CD4-positive, alpha-beta memory T cell (primary cell): ENCODE results near the gene RYR3. TPM values are rescaled to one million over a fixed set of nuclear protein-coding genes. Genes with fewer than 3 reads are reported as not detected.
A peak's percentile ranks its signal among the peaks of the same experiment; 100 is the strongest.
"Not testable (repeated sequence)": the region's sequence is repeated elsewhere in the genome, so short reads cannot be mapped to it uniquely, and the experiment has no call there.

Source experiments
- CTCF ChIA-PET: fragments of 350-600 bp; sonication (Branson Sonifier 250); formaldehyde crosslinking; loops from one replicate; lab custom pipeline; 2021; ENCODE audit warnings: inconsistent platforms; ENCODE audit not compliant: partially characterized antibody; lab: Charles Lee
- POLR2A ChIA-PET: fragments of 350-600 bp; sonication (Branson Sonifier 250); formaldehyde crosslinking; loops from one replicate; lab custom pipeline; 2021; ENCODE audit not compliant: partially characterized antibody; lab: Charles Lee
- DNase-seq, 5 donors: peaks; one replicate each; pipeline versions ENCODE4 v3.0.0 to v3.0.0-alpha.2; 2020 to 2022; ENCODE audit warnings: mixed read lengths in 1 of 5
- H3K27ac ChIP-seq: one replicate; pipeline ENCODE4 v1.7.0; 2013; ENCODE audit warnings: low read depth, low read length
- H3K27me3 ChIP-seq: 2 replicates; pipeline ENCODE4 v1.7.0; 2013; ENCODE audit warnings: mild to moderate bottlenecking, low read length, moderate library complexity; ENCODE audit not compliant: insufficient read depth
- H3K36me3 ChIP-seq: 2 replicates; pipeline ENCODE4 v1.7.0; 2013; ENCODE audit warnings: mild to moderate bottlenecking, low read length, moderate library complexity; ENCODE audit not compliant: insufficient read depth
- H3K4me1 ChIP-seq: 2 replicates; pipeline ENCODE4 v1.7.0; 2013; ENCODE audit warnings: mild to moderate bottlenecking, low read length, moderate library complexity; ENCODE audit not compliant: insufficient read depth
- H3K4me3 ChIP-seq, 2 donors: one replicate each; pipeline ENCODE4 v1.7.0; 2013; ENCODE audit warnings: low read length in 2 of 2, mild to moderate bottlenecking in 1 of 2
- H3K9me3 ChIP-seq, 2 donors: one replicate each; pipeline ENCODE4 v1.7.0; 2013; ENCODE audit warnings: low read length in 2 of 2, control low read depth in 1 of 2; ENCODE audit not compliant: control insufficient read depth in 1 of 2
- H3K27ac Mint-ChIP-seq, 7 donors: one replicate each; pipeline ENCODE4 v1.8.0; 2020 to 2021; ENCODE audit warnings: mixed read lengths in 7 of 7, mild to moderate bottlenecking in 6 of 7, inconsistent platforms in 3 of 7, moderate library complexity in 3 of 7
- H3K27me3 Mint-ChIP-seq, 2 donors: one replicate each; pipeline ENCODE4 v1.8.0; 2020 to 2021; ENCODE audit warnings: mixed read lengths in 2 of 2
- H3K36me3 Mint-ChIP-seq, 2 donors: one replicate each; pipeline ENCODE4 v1.8.0; 2020 to 2021; ENCODE audit warnings: mixed read lengths in 2 of 2, inconsistent platforms in 1 of 2, mild to moderate bottlenecking in 1 of 2
- H3K4me1 Mint-ChIP-seq, 4 donors: one replicate each; pipeline ENCODE4 v1.8.0; 2020 to 2021; ENCODE audit warnings: mixed read lengths in 4 of 4, mild to moderate bottlenecking in 1 of 4
- H3K4me3 Mint-ChIP-seq, 8 donors: one replicate each; pipeline ENCODE4 v1.8.0; 2020 to 2021; ENCODE audit warnings: mixed read lengths in 8 of 8, mild to moderate bottlenecking in 7 of 8, moderate library complexity in 6 of 8, inconsistent platforms in 3 of 8
- H3K9me3 Mint-ChIP-seq, 8 donors: one replicate each; pipeline ENCODE4 v1.8.0; 2020 to 2021; ENCODE audit warnings: mixed read lengths in 8 of 8, mild to moderate bottlenecking in 5 of 8, inconsistent platforms in 3 of 8, moderate library complexity in 1 of 8
- intact Hi-C: fragments of 100-400 bp; cut with micrococcal nuclease; formaldehyde crosslinking; loops from one replicate; pipeline ENCODE4 v1.15.1; 2023
- polyA plus RNA-seq, 2 donors: library from polyadenylated mRNA; unstranded; fragments of 300-500 nt; fragmentation: Illumina TruSeq; gene quantifications; one replicate each; pipeline ENCODE4 v1.2.3, GENCODE V29; 2021
- total RNA-seq, 2 experiments: library from RNA; stranded (reverse); gene quantifications; one replicate each; pipeline ENCODE4 v1.2.3, GENCODE V29; 2021

RYR3 gene
- total and polyA plus RNA-seq, 4 experiments from 2014 or later, result 0.11 TPM; not detected in 3

DNA sequence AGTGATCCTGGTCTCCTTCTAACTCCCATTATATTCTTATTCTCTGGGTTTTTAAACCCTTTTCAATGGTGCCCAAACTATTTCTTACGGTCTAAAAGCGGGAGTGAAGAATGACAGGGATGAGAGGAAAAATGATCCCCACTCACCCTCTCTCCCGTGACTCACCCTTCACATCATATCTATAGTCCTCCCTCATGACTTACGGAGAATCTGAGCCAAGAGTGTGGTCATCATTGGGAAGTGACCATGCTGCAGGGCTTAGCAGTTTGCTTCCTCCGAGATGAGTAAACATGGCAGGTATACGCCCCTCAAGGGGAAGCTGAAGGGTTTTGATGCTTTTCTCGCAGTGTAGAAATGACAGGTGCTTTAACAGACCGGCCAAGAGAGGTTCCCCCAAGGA is 274.0 kb downstream of the RYR3 start:
- no peak overlapping the region for H3K27ac ChIP-seq
- H3K4me3 ChIP-seq, result no peak overlapping the region
- no peak overlapping the region for H3K4me3 Mint-ChIP-seq
- no peaks in the 10 kb centered on the region for H3K4me1 Mint-ChIP-seq
- no peaks in the 10 kb centered on the region for H3K9me3 ChIP-seq
- peaks cover 0 to 2% (median 0%) of the 10 kb centered on the region in 8 donors for H3K9me3 Mint-ChIP-seq
- intact Hi-C loops, result no loop called here
- ChIA-PET POLR2A (no interaction called here), CTCF (no interaction called here)
- H3K27me3 ChIP-seq, result no peaks in the 10 kb centered on the region
- no peaks in the 10 kb centered on the region for H3K27me3 Mint-ChIP-seq
- H3K36me3 ChIP-seq, result no peaks in the 10 kb centered on the region
- no peak for DNase-seq
- H3K36me3 Mint-ChIP-seq, result no peaks in the 10 kb centered on the region
- H3K27ac Mint-ChIP-seq, result no peak overlapping the region
- no peaks in the 10 kb centered on the region for H3K4me1 ChIP-seq

DNA sequence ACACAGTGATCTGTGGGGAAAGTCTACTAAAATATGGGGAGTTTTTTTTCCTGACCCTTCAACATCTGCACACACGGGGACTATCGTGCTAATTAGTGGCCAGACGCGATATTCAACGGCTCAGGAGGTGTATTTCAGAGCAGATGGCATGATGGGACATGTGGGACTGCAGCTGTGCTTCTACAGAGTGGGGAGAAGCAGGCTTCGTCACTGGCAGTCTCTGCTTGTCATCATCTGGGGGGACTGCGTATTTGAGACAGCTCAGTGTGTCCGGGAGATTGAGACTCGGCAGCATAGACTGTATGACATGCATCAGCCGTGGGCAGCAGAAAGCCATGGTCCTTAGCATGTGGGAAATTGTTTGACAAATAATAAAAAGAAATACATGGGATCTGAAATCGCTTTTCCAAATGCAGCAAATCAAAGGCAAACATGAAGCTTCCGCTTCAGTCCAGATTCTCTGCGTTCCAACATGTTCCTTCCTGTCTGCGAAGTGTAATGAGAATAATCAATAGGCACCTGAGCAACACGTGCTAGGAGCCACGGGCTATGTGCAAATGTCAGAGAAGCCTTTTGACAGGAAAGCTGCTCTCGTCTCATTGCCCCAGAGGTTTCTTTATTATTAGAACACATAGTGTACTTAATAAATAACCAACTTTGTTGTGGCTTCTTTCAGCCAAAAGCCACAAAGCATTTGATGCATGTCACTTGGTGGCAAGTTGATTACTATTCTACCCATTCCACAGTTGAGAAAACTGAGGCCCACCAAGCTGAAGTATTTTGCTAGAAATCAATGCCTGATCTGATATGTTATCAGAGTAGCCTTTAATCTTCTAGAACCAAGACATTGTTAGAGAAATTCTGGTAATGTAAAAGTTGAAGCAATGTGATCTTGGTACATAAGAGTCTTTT is 276.3 kb downstream of the RYR3 start:
- no peaks in the 10 kb centered on the region for H3K36me3 ChIP-seq
- CTCF ChIA-PET, result no interaction called here
- no peaks in the 10 kb centered on the region for H3K27me3 ChIP-seq
- DNase-seq, result no peak
- no peaks in the 10 kb centered on the region for H3K9me3 ChIP-seq
- no peaks in the 10 kb centered on the region for H3K27me3 Mint-ChIP-seq
- H3K4me3 ChIP-seq, result no peak overlapping the region
- peaks cover 0 to 12% (median 2%) of the 10 kb centered on the region in 8 donors for H3K9me3 Mint-ChIP-seq
- no peaks in the 10 kb centered on the region for H3K36me3 Mint-ChIP-seq
- peak overlapping the region in 1 of 7 donors; percentile 14 for H3K27ac Mint-ChIP-seq
- intact Hi-C loops, result no loop called here
- H3K27ac ChIP-seq, result no peak overlapping the region
- H3K4me1 Mint-ChIP-seq, result no peaks in the 10 kb centered on the region
- no peaks in the 10 kb centered on the region for H3K4me1 ChIP-seq
- no peak overlapping the region for H3K4me3 Mint-ChIP-seq
- POLR2A ChIA-PET, result no interaction called here

DNA sequence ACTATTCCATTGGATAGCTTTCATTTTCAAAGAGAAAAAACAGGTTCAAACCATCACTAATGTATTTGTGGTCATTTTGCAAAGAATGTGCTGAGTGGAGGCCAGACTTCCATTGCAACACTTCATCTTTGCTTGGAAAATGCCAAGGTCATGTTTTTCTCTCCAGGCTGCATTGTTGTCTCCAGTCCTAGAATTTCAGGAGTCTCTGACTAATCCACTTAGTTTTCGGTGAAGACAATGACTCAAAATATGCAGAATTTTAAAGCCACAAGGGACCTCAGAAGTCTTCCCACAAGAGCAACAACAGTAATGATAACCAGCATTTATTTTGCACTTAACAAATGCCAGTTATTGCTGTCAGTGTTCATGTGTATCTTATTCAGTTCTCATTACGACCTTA is 277.0 kb downstream of the RYR3 start:
- no peak overlapping the region for H3K27ac ChIP-seq
- ChIA-PET POLR2A (no interaction called here), CTCF (no interaction called here)
- Mint-ChIP-seq H3K36me3 (no peaks in the 10 kb centered on the region), H3K4me3 (no peak overlapping the region), H3K27me3 (no peaks in the 10 kb centered on the region), H3K27ac (peak overlapping the region in 1 of 7 donors; percentile 14), H3K4me1 (no peaks in the 10 kb centered on the region), H3K9me3 (peaks cover 0 to 12% (median 2%) of the 10 kb centered on the region in 8 donors)
- no peaks in the 10 kb centered on the region for H3K27me3 ChIP-seq
- H3K9me3 ChIP-seq, result no peaks in the 10 kb centered on the region
- no peak for DNase-seq
- no peak overlapping the region for H3K4me3 ChIP-seq
- intact Hi-C loops, result no loop called here
- H3K4me1 ChIP-seq, result no peaks in the 10 kb centered on the region
- no peaks in the 10 kb centered on the region for H3K36me3 ChIP-seq

DNA sequence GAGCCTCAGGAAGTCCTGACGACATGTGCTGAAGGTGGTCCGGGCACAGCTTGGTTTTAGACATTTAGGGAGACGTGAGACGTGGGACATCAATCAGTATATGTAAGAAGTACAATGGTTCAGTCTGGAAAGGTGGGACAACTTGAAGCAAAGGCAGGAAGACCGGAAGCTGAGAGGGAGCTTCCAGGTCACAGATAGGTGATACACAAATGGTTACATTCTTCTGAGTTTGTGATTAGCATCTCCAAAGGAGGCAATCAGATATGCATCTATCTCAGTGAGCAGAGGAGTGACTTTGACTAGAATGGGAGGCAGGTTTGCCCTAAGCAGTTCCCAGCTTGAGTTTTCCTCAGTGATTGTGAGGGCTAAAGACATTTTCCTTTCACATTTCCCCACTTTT is 282.1 kb downstream of the RYR3 start:
- H3K27me3 ChIP-seq, result no peaks in the 10 kb centered on the region
- Mint-ChIP-seq H3K27me3 (peaks cover 0 to 1% of the 10 kb centered on the region in 2 donors), H3K36me3 (no peaks in the 10 kb centered on the region), H3K4me1 (no peaks in the 10 kb centered on the region), H3K9me3 (peaks cover 0 to 12% (median 3%) of the 10 kb centered on the region in 8 donors), H3K4me3 (no peak overlapping the region), H3K27ac (no peak overlapping the region)
- CTCF ChIA-PET, result no interaction called here
- H3K36me3 ChIP-seq, result no peaks in the 10 kb centered on the region
- POLR2A ChIA-PET, result no interaction called here
- DNase-seq, result no peak
- no peak overlapping the region for H3K27ac ChIP-seq
- no peaks in the 10 kb centered on the region for H3K9me3 ChIP-seq
- H3K4me3 ChIP-seq, result no peak overlapping the region
- H3K4me1 ChIP-seq, result no peaks in the 10 kb centered on the region
- intact Hi-C loops, result no loop called here

DNA sequence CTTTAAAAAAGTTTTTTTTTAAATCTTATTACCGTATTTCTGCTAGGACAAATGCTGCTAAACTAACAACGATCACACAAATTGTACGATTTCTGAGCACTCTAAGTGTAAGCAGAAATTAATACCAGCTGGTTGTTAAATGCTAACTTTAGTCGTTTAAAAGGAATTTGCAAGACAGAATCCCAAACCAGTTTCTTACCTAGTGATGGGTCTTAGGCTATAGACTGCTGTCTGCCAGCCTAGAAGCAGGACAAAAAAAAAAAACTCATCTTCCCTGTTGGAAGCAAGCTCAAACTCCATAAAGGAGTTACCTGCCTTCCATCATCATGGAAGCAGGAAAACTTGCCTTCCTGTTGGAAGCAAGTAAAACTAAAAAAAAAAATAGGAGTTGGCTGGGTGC is 287.6 kb downstream of the RYR3 start:
- H3K9me3 ChIP-seq, intact Hi-C loops, H3K27ac Mint-ChIP-seq, H3K4me1 ChIP-seq, H3K27me3 ChIP-seq, H3K36me3 ChIP-seq, H3K36me3 Mint-ChIP-seq, H3K9me3 Mint-ChIP-seq, H3K4me3 Mint-ChIP-seq, POLR2A ChIA-PET, H3K27ac ChIP-seq, H3K4me1 Mint-ChIP-seq, DNase-seq, H3K4me3 ChIP-seq, H3K27me3 Mint-ChIP-seq: not testable (repeated sequence)
- CTCF ChIA-PET, result interaction anchor here (1.5 kb wide), 1 partner anchor 18 kb away, joined by 6 read pairs; no protein-coding TSS in a partner anchor

DNA sequence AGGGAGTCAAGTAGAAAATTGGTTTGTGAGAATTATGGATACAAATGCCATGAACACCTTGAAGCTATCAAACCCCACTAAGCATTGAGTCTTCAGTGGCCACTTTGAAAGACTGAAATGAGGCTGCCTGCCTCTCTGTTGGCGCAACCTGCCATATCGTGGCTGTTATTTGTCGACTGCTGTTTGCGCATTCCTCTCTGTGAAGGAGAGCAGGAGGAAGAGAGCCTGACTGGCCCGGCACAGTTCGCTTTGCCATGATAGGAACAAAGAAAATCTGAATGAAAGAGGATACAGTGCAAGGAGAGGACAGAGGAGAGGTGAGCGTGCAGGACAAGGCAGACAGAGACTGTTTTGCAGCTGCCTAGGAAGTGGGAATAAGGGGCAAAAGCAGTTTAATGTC is 289.4 kb downstream of the RYR3 start:
- no peaks in the 10 kb centered on the region for H3K9me3 Mint-ChIP-seq

DNA sequence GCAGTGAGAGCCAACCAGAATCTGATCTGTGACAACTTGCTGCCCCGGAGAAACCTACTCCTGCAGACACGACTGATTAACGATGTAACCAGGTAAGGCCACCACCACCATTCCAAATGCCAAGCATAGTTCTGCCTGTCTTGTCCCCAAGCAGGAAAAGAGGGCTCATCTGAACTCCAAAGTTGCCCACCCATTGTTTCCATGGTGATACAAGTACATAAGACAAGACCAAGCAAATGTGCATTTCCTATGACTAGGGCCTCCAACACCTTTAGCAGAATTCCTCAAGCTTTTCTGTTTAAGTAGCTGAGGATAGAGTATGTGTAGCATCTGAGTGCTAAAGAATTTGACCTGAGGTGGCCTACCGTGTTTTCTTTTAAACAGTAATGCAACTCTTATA is 290.7 kb downstream of the RYR3 start:
- no peak overlapping the region for H3K27ac Mint-ChIP-seq
- intact Hi-C loops, result no loop called here

More for the DNA sequence above, 289.4 kb downstream of the RYR3 start:
- Histone ChIP-seq H3K27ac (no peak overlapping the region), H3K27me3 (no peaks in the 10 kb centered on the region), H3K9me3 (no peaks in the 10 kb centered on the region), H3K4me3 (no peak overlapping the region), H3K4me1 (no peaks in the 10 kb centered on the region), H3K36me3 (no peaks in the 10 kb centered on the region)
- Mint-ChIP-seq H3K4me3 (no peak overlapping the region), H3K4me1 (no peaks in the 10 kb centered on the region), H3K36me3 (no peaks in the 10 kb centered on the region), H3K27ac (peak overlapping the region in 1 of 7 donors; percentile 11), H3K27me3 (peaks cover 0 to 1% of the 10 kb centered on the region in 2 donors)
- intact Hi-C loops, result no loop called here
- ChIA-PET POLR2A (no interaction called here), CTCF (no interaction called here)
- no peak for DNase-seq

More for the DNA sequence above, 290.7 kb downstream of the RYR3 start:
- no peaks in the 10 kb centered on the region for H3K9me3 ChIP-seq
- CTCF ChIA-PET, result no interaction called here
- no peaks in the 10 kb centered on the region for H3K4me1 ChIP-seq
- no peak overlapping the region for H3K4me3 ChIP-seq
- POLR2A ChIA-PET, result no interaction called here
- H3K4me1 Mint-ChIP-seq, result no peaks in the 10 kb centered on the region
- H3K27me3 ChIP-seq, result no peaks in the 10 kb centered on the region
- H3K27me3 Mint-ChIP-seq, result no peaks in the 10 kb centered on the region
- H3K36me3 ChIP-seq, result no peaks in the 10 kb centered on the region
- no peaks in the 10 kb centered on the region for H3K9me3 Mint-ChIP-seq
- DNase-seq, result no peak
- no peaks in the 10 kb centered on the region for H3K36me3 Mint-ChIP-seq
- H3K27ac ChIP-seq, result no peak overlapping the region
- H3K4me3 Mint-ChIP-seq, result no peak overlapping the region
